GM19035 (cell line): Measurements from ENCODE around the gene NETO1.

ENCODE experiments used
- ATAC-seq: cut with Tn5 transposase; IDR thresholded peaks from one replicate; pipeline ENCODE4 v1.9.1; 2021; ENCODE audit not compliant: unreplicated experiment

NETO1 gene

DNA sequence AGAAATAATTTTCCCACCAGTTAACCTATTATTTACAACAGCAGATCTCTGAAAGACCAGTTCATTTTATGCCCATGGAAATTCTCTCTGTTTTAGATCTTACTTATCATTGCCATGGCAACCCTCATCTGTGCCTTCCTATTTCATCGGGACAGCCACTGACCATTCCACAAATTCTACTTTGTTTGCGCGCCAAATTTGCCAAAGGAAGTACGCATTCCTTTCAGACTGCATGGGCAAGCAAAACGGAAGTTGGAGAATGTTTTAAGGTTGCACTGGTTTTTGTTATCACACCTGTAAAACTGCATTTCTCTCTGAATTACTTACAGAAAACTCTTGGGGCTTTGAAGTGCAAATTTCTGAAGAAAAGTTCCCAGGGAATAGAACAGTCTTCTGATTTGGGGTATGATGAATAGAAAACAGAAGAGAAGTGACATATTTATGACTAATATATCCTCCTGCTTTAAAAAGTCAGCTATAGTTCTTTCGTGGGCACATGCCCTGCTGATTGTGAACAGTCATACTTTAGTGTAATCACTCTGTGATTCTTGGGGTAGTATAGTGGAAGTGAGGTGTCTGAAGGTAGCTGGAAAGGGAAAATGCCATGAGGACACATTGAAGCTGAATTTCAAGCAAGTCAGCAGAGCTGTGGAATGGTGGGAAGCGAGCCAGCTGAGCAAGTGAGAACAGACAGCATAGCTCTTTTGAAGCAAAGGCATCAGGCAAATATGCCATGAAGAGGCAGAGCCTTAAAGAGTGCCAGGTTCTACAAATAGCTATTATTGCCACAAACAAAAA is 20.9 kb downstream of the NETO1 start:
- ATAC-seq = no peak

GRCh38 chr18:72843743-72844142 is 24.0 kb downstream of the NETO1 start:
- ATAC-seq = no peak

- no peak for ATAC-seq
Observed at GRCh38 chr18:72840109-72840508, 27.7 kb downstream of the NETO1 start.

GRCh38 chr18:72834731-72835130 is 33.1 kb downstream of the NETO1 start:
- ATAC-seq = no peak

DNA sequence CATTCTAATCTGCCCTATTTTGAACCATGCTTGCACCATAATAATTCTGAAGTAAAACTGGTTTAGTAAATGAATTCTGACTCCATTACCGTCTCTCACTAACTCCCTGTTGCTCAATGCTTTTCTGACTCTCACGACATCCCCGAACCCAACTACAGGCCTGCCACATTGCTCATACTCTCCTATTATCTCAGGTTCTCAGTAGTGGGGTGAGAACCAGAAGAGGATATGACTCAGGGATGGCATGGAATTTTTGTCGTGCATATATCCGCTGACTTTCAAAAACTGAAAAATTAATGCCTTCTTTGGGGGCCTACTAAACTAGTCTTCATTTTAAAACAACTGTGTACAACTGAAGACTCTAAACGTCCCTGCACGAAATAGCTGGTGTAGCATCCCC is 34.3 kb downstream of the NETO1 start:
- no peak for ATAC-seq

- ATAC-seq = no peak
Observed at GRCh38 chr18:72830109-72830508, 37.7 kb downstream of the NETO1 start.

DNA sequence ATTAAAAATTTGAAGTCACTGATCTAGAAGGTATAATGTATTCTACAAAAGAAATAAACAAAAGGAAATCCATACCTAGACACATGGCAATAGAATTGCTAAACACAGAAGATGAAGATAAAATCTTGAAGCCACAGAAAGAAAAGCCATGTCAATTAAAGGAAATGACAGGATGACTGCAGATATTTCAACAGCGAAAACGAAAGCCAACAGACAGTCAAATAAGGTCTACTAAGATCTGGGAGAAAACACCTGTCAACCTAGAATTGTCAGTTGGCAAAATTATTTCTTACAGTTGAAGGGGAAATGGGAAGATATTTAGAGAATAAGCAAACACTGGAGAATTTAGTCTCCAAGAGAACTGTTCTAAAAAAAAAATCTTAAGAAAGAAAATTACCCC is 39.2 kb downstream of the NETO1 start:
- no peak for ATAC-seq

DNA sequence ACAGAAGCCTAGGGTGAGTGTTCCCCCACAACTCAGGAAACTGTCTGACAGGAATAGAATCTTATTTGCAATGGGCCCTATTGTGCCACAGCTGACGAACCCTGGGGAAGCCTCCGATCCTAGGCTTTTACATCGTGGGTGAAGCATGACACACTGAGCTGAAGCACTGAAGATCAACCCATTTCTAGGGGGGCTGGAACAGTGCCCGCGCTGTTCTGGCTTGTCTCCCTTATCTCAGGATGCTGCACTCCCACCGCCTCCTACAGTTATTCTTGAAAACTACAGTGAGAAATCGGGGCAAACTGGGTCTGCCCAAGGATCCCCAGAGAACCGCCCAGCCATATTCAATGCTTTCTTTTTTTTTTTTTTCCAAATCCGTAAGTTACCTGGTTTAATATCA is 41.1 kb downstream of the NETO1 start:
- no peak for ATAC-seq

- no peak for ATAC-seq
Observed at GRCh38 chr18:72823345-72823744, 44.4 kb downstream of the NETO1 start.

GRCh38 chr18:72822202-72822601 is 45.6 kb downstream of the NETO1 start:
- ATAC-seq = no peak

DNA sequence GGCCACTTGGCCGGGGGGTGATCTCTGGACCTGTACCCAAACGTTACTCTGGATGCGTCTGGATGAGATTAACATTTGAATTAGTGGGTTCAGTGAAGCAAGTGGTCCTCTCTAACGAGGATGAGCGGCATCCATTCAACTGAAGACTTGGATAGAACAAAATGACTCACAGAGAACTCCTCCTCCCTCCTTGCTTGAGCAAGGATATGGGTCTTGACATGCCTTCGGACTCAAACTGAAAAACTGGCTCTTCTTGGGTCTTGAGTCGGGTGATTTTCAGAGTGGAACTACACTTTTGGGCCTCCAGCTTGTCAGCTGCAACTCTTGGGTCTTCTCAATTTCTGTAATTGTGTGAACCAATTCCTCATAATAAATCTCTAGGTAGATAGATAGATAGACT is 47.2 kb downstream of the NETO1 start:
- ATAC-seq = no peak

DNA sequence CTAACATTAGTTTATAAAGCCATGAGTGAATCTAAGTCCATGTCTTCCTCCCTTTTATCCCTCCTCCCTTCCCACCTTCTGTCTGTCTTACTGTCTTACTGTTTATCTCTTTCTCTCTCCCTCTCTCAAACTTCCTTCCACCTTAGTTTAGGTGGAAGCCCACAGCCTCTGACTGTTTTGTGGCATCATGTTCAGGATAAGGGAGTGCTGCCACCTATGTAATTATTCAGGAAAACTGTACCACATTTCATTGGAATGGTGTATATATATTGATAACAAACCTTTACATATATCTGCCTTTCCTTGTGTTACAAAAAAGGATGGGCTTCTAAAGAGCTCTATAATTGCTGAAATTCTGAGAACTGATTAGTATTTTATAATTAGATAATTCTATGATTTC is 48.7 kb downstream of the NETO1 start:
- ATAC-seq = no peak

DNA sequence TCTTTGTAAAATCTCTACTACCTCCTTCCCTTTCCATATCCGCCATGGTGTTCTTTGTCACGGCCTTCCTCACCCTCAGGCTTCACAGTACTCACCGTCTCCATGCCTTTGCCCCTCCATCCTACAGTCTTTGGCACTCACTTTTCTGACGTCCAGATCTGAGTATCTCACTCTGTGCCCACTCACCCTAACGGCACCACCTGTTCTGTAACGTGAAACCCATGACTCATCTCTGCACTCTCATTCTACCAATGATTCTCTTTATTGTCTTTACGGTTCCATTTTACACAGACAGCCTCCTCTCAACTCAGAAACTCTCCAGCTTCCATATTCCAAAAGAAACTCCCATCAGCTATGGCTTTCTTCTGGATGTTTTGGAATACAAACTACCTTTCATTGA is 56.7 kb downstream of the NETO1 start:
- no peak for ATAC-seq

DNA sequence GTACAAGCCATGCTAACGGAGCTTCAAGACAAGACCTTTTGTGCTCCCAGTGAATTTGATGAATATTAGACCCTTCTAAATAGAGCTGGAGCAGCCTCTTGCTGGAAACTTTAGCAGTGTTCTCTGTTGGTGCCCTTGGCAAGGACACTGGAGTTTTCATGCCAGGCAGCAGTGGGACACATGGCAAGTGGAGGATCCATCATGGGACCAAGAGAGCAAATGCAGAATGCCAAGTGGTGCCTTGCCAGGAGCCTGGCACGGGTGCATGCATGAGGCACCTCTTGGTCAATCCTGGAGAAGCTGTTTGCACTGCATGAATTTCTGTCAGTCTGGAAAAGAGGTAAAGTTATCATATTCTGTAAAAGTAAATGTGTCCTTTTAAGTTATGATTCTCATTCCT is 59.1 kb downstream of the NETO1 start:
- no peak for ATAC-seq

- no peak for ATAC-seq
Observed at GRCh38 chr18:72799106-72799505, 68.7 kb downstream of the NETO1 start.

- no peak for ATAC-seq
Observed at GRCh38 chr18:72783530-72783929, 84.3 kb downstream of the NETO1 start.

DNA sequence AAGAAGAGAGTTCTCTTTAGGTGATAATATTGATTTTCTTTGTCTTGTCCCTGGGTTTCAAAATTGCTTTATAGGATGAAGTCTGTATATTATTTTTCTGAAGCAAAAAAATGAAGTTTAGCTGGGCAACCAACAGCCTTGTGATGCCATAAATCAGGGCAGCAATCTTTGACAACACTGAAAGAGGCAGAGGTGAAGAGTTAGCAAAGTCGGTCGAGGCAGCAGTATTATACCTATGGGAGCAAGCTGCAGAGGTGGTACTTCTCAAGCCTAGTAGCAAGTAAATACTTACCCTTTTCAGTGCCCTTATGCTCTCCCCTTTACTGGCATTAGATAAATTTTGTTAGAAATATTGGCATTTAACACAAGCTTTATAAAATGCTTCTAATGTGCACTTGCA is 92.9 kb downstream of the NETO1 start:
- ATAC-seq = no peak

DNA sequence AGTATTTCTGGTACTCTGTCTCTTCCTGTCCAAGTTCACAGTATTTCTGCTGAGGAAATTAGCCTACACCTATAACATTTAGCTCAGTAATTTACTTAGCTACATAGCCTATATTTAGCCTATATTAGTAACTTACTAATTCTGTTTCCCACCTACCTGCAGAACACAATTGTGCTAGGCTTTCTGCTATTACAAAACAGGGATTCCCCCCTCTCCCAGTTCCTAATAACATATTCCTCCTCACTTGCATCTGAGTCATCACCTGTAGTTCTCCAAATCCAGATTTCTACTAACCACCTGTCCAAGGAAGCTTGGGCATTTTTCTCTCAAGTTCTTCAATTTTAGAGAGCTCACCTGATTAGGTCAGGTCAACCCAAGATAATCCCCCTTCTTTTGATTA is 94.9 kb downstream of the NETO1 start:
- no peak for ATAC-seq

DNA sequence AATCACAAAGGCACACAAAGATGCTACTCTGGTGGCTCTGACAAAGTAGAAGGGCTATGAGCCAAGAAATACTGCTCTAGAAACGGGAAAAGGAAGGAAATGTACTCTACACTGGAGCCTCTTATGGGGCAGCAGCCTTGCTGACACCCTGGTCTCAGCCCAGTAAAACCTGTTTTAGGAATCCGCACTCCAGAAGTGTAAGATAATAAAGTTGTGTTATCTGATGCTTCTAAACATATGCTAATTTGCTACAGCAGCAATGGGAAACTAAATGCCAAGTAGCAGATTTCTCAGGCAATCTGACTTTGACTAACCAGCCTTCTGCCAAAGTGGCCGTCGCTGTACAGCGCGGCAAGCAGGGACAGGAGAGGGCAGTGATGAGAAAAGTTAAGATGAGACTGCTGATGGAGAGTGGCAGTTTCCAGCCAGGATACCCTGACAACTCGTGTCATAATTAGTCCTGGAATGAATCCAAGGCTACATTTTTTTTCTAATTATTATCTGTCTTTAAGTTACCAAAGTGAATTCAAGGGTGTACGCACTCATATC is 99.0 kb downstream of the NETO1 start:
- no peak for ATAC-seq

- ATAC-seq = peak; percentile 89
Observed at GRCh38 chr18:72762515-72763122, 105.2 kb downstream of the NETO1 start.

DNA sequence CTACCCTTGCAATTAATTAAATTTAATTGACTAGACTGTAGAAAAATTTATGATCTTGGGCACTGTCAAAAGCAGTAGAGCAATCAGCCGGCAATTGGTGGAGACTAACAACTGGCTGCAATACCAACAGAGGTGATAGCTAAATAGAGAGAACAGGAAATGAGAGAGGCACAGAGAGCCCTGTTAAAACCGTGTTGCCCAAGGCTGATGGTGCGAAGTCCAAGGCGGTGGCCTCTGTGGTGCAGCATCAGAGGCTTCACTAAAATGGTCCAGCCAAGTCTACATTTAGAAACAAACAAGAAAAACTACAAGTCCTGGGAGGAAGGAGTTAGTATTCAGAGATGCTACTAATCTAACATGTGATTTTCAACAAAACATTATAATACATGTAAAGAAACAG is 115.6 kb downstream of the NETO1 start:
- no peak for ATAC-seq

DNA sequence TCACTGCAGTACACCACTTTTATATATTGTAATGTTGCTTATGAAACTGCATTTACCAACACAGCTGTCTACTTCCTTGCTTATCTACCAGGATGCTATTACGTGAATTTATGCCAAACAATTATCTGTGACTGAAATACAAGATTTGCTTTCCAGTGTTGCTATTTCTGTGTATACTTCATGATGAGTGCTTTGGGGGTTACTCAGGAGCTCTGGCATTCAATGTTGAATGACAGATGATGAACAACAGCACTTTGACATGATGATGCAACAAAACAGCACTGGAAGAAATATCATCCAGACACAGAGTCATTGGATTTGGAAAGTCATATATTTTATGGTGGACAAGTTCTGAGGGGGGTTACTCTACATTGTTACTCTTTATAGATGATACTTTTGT is 125.8 kb downstream of the NETO1 start:
- no peak for ATAC-seq

GRCh38 chr18:72738136-72738535 is 129.7 kb downstream of the NETO1 start:
- ATAC-seq = no peak
